ENCODE results near the gene CACNG7.
"Not testable (repeated sequence)": the region's sequence is repeated elsewhere in the genome, so short reads cannot be mapped to it uniquely, and the experiment has no call there.

CACNG7 gene

DNA sequence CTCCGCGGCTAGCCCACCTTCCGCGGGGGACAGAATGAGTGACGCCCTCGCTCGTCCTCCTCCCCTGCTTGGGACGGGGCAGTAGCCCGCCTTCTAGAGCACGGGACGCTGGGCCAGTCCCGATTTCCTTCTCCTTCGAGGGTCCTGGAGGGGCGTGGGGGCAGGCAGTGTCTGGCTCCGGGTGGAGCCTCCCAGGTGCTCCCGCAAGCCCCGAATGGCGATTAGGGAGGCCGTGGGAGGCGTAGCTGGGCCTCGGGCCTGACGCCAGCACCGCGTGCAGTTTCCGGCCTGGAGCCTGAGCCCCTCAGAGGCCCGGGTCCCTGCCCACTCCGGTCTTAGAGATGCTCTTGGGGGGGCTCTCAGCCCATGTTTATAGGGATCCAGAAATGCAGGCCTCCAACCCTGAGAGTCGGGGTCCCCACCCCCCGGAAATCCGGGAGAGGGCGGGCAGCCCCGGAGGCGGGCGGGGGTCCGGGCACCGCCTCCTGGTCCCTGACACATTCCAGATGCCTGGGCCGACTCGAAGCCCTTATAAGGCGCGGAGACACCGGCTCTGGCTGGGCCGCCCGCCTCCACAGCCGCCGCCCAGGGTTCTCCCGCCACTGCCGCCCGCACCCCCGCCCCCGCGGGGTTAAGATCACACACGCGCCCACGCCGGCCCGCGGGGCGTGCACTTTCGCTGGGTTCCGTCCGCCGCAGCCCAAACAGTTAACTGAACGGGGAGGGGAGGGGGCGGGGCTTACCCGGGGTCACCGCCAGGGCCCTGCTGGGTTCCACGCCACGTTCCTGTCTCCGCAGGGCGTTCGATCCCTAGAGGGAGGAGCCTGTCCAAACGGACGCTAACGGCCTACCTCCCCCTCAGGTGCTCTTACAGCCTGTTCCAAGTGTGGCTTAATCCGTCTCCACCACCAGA, 39.9 kb upstream of the CACNG7 start:
- Histone ChIP-seq H3K36me3 (peaks cover 23% of the 10 kb centered on the region), H3K27ac (peak overlapping the region; percentile 88), H3K4me3 (peak overlapping the region; percentile 83), H3K9ac (peak overlapping the region; percentile 88), H3K9me3 (no peaks in the 10 kb centered on the region), H3K4me2 (peak overlapping the region; percentile 91), H4K20me1 (peaks cover 45% of the 10 kb centered on the region), H3K27me3 (no peaks in the 10 kb centered on the region), H3K4me1 (peaks cover 66% of the 10 kb centered on the region)
- no peak for TF ChIP-seq Cebpa-rat (IDR thresholded peaks at IDR 0.05)

DNA sequence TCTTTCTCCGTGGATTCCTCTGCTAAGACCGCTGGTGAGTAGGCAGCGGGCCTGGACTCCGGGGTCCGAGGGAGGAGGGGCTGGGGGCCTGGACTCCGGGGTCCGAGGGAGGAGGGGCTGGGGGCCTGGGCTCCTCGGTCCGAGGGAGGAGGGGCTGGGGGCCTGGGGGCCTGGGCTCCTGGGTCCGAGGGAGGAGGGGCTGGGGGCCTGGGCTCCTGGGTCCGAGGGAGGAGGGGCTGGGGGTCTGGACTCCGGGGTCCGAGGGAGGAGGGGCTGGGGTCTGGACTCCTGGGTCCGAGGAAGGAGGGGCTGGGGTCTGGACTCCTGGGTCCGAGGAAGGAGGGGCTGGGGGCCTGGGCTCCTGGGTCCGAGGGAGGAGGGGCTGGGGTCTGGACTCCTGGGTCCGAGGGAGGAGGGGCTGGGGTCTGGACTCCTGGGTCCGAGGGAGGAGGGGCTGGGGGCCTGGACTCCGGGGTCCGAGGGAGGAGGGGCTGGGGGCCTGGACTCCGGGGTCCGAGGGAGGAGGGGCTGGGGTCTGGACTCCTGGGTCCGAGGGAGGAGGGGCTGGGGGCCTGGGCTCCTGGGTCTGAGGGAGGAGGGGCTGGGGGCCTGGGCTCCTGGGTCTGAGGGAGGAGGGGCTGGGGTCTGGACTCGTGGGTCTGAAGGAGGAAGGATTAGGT, 39.1 kb upstream of the CACNG7 start:
- H3K4me1 ChIP-seq = peaks cover 67% of the 10 kb centered on the region
- H3K4me3 ChIP-seq = peak overlapping the region; percentile 83
- H4K20me1 ChIP-seq = peaks cover 53% of the 10 kb centered on the region
- H3K27me3 ChIP-seq, H3K9me3 ChIP-seq: not testable (repeated sequence)
- peak overlapping the region; percentile 88 for H3K9ac ChIP-seq
- H3K36me3 ChIP-seq = peaks cover 31% of the 10 kb centered on the region
- H3K27ac ChIP-seq = peak overlapping the region; percentile 88
- peak overlapping the region; percentile 91 for H3K4me2 ChIP-seq

DNA sequence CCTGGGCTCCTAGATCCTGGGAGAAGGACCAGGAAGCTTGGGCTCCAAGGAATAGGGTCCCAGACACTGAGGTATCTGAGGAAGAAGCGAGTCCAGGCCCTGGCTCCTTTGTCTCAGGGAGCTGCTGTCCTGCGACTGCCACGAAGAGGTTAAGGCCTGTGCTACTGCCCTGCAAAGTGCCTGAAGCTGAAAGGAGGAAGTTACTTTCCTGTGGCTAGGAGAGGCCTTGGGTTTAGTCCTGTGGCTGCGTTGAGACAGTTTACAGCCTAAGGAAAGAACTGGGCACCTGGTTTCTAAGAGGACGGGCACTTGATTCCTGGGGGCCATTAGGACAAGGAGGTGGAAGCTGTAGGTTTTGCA, 38.6 kb upstream of the CACNG7 start:
- Histone ChIP-seq H4K20me1 (peaks cover 58% of the 10 kb centered on the region), H3K27ac (peak overlapping the region; percentile 88), H3K36me3 (peaks cover 37% of the 10 kb centered on the region), H3K9ac (peak overlapping the region; percentile 88), H3K27me3 (no peaks in the 10 kb centered on the region), H3K4me2 (peak overlapping the region; percentile 91), H3K4me3 (peak overlapping the region; percentile 83), H3K4me1 (peaks cover 67% of the 10 kb centered on the region), H3K9me3 (no peaks in the 10 kb centered on the region)
- TF ChIP-seq Cebpa-rat (IDR thresholded peaks at IDR 0.05) = no peak

DNA sequence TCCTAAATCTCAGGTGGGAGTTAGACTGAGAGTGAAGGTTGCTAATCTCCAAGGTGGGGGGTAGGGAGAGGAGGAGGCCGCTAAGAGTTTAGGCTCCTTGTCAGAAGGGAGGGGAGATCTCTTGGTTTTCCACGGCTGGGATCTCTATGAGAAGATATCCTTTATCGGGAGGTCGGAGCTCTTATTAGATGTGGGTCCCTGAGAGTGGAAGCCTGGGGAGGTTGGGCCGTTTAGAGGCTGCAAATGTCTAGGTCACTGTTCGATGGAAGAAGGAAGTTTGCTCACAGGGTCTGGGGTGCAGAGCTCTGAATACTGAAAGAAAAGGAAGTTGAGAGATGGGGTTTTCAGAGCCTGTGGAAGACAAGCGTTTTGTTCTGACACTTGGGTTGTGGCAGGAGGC, 37.6 kb upstream of the CACNG7 start:
- Histone ChIP-seq H3K27ac (peak overlapping the region; percentile 88), H3K4me1 (peaks cover 69% of the 10 kb centered on the region), H3K9ac (peak overlapping the region; percentile 88), H3K9me3 (no peaks in the 10 kb centered on the region), H4K20me1 (peaks cover 68% of the 10 kb centered on the region), H3K4me2 (peak overlapping the region; percentile 91), H3K36me3 (peaks cover 46% of the 10 kb centered on the region), H3K27me3 (no peaks in the 10 kb centered on the region), H3K4me3 (peak overlapping the region; percentile 83)
- TF ChIP-seq Cebpa-rat (IDR thresholded peaks at IDR 0.05) = no peak

DNA sequence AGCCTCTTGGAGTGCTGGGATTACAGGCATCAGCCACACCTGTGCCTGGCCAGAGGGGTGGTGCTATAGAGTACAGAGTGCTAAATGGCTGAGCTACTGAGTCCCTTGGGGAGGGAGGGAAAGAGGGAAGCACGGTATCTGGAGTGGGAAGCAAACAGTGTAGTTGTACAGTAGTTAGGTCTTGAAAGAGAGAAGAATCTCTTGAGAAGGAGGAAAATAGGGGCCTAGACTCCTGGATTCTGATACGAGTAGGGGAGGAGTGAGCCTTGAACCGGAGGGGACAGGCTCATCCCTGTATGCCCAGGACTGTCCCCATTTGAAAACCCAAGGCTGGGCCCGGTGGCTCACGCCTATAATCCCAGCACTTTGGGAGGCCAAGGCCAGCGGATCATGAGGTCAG, 36.3 kb upstream of the CACNG7 start:
- no peak overlapping the region for H3K4me3 ChIP-seq
- H3K9ac ChIP-seq = peak overlapping the region; percentile 38; the same call in 1 of the 2 replicates

DNA sequence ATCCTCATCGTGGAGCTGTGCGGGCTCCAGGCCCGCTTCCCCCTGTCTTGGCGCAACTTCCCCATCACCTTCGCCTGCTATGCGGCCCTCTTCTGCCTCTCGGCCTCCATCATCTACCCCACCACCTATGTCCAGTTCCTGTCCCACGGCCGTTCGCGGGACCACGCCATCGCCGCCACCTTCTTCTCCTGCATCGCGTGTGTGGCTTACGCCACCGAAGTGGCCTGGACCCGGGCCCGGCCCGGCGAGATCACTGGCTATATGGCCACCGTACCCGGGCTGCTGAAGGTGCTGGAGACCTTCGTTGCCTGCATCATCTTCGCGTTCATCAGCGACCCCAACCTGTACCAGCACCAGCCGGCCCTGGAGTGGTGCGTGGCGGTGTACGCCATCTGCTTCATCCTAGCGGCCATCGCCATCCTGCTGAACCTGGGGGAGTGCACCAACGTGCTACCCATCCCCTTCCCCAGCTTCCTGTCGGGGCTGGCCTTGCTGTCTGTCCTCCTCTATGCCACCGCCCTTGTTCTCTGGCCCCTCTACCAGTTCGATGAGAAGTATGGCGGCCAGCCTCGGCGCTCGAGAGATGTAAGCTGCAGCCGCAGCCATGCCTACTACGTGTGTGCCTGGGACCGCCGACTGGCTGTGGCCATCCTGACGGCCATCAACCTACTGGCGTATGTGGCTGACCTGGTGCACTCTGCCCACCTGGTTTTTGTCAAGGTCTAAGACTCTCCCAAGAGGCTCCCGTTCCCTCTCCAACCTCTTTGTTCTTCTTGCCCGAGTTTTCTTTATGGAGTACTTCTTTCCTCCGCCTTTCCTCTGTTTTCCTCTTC, 35.1 kb upstream of the CACNG7 start:
- Histone ChIP-seq H3K9me3 (no peaks in the 10 kb centered on the region), H3K9ac (peak overlapping the region; percentile 62; the same call in 1 of the 2 replicates), H3K4me3 (peak overlapping the region; percentile 43)

More for the DNA sequence above, 36.3 kb upstream of the CACNG7 start:
- TF ChIP-seq Cebpa-rat (IDR thresholded peaks at IDR 0.05) = no peak
- Histone ChIP-seq H3K27me3 (no peaks in the 10 kb centered on the region), H3K9me3 (no peaks in the 10 kb centered on the region), H4K20me1 (peaks cover 77% of the 10 kb centered on the region), H3K4me1 (peaks cover 74% of the 10 kb centered on the region), H3K4me2 (peak overlapping the region; percentile 91), H3K27ac (peak overlapping the region; percentile 44; the same call in 1 of the 2 replicates), H3K36me3 (peaks cover 51% of the 10 kb centered on the region)

DNA sequence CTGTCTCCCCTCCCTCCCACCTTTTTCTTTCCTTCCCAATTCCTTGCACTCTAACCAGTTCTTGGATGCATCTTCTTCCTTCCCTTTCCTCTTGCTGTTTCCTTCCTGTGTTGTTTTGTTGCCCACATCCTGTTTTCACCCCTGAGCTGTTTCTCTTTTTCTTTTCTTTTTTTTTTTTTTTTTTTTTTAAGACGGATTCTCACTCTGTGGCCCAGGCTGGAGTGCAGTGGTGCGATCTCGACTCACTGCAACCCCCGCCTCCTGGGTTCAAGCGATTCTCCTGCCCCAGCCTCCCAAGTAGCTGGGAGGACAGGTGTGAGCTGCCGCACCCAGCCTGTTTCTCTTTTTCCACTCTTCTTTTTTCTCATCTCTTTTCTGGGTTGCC, 34.5 kb upstream of the CACNG7 start:
- Histone ChIP-seq H3K9ac (peak overlapping the region; percentile 62), H3K27me3 (no peaks in the 10 kb centered on the region), H3K4me2 (peak overlapping the region; percentile 91), H3K36me3 (peaks cover 51% of the 10 kb centered on the region), H3K27ac (peak overlapping the region; percentile 57), H3K4me1 (peaks cover 87% of the 10 kb centered on the region), H4K20me1 (peaks cover 69% of the 10 kb centered on the region), H3K9me3 (no peaks in the 10 kb centered on the region), H3K4me3 (peak overlapping the region; percentile 43)
- TF ChIP-seq Cebpa-rat (IDR thresholded peaks at IDR 0.05) = no peak

More for the DNA sequence above, 35.1 kb upstream of the CACNG7 start:
- Histone ChIP-seq H3K36me3 (peaks cover 51% of the 10 kb centered on the region), H3K27ac (peak overlapping the region; percentile 57), H4K20me1 (peaks cover 69% of the 10 kb centered on the region), H3K4me2 (peak overlapping the region; percentile 91), H3K4me1 (peaks cover 85% of the 10 kb centered on the region), H3K27me3 (no peaks in the 10 kb centered on the region)
- no peak for TF ChIP-seq Cebpa-rat (IDR thresholded peaks at IDR 0.05)

DNA sequence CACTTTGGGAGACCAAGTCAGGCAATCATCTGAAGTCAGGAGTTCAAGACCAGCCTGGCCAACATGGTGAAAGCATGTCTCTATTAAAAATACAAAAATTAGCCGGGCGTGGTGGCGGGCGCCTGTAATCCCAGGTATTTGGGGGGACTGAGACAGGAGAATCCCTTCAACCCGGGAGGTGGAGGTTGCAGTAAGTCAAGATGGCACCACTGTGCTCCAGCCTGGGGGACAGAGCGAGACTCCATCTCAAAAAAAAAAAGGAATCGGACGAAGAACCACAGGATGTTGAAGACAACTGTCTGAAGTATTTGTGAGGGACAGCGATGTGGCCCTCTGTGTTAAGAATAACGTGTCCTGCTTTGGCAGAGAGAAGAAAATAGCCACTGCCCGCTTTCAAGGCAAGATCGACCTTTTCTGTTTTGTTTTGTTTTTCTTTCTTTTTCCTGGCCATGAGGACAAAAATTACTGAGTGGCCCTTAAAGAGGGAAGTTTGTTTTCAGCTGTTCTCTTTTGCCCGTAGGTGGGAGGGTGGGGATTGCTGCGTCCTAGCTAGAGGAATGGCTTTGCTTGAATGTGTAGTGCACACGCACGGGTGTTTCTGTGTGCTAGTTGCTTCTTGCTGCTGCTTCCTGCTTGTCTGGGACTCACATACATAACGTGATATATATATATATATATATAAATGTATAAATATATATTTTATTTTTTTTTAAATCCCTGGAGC, 33.3 kb upstream of the CACNG7 start:
- no peak for TF ChIP-seq Cebpa-rat (IDR thresholded peaks at IDR 0.05)
- H3K27me3 ChIP-seq = no peaks in the 10 kb centered on the region
- H3K4me2 ChIP-seq = peak overlapping the region; percentile 91
- H4K20me1 ChIP-seq = peaks cover 66% of the 10 kb centered on the region
- H3K27ac ChIP-seq = 0 out of 2 replicates have a peak overlapping the region, but pooled peaks have one; percentile 18
- 0 out of 2 replicates have a peak overlapping the region, but pooled peaks have one; percentile 62 for H3K9ac ChIP-seq
- no peak overlapping the region for H3K4me3 ChIP-seq
- H3K9me3 ChIP-seq = no peaks in the 10 kb centered on the region
- peaks cover 95% of the 10 kb centered on the region for H3K4me1 ChIP-seq
- peaks cover 51% of the 10 kb centered on the region for H3K36me3 ChIP-seq
